Retinal pigment epithelial cell (primary cell): ENCODE results near the gene TMEM164.
"Not testable (repeated sequence)": the region's sequence is repeated elsewhere in the genome, so short reads cannot be mapped to it uniquely, and the experiment has no call there.

ENCODE experiments used
- DNase-seq: peaks from one replicate; pipeline ENCODE4 v3.0.0-alpha.2; 2010; ENCODE audit warnings: low read depth
- H3K4me3 ChIP-seq: 2 replicates; pipeline ENCODE4 v1.5.1; 2011; ENCODE audit warnings: mild to moderate bottlenecking, low read length, control low read depth, moderate library complexity
- TF ChIP-seq, protein P1 (sequence below): conservative IDR thresholded peaks from 2 replicates; pipeline ENCODE4 v1.5.1; 2011; ENCODE audit warnings: low read depth, low read length, control low read depth, inconsistent platforms

Gene TMEM164

DNA sequence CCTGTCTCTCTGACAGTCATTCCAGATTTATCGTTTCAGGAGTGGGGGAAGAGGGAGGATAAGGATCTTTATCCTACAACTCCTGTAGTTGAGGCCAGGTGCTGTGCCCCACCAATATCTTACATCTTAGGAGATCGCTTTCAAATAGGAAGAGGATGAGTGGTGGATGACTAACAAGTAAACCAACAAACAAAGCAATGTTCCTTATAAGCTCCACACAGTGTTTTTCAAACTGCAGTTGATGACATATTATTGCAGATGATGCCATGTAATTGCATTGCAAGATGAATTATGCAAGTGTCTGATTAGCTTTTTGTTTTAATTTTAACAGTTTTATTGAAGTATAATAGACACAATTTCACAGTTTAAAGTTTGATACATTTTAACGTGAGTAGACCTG lies 35.8 kb upstream of the TMEM164 start:
- TF ChIP-seq, protein P1, sequence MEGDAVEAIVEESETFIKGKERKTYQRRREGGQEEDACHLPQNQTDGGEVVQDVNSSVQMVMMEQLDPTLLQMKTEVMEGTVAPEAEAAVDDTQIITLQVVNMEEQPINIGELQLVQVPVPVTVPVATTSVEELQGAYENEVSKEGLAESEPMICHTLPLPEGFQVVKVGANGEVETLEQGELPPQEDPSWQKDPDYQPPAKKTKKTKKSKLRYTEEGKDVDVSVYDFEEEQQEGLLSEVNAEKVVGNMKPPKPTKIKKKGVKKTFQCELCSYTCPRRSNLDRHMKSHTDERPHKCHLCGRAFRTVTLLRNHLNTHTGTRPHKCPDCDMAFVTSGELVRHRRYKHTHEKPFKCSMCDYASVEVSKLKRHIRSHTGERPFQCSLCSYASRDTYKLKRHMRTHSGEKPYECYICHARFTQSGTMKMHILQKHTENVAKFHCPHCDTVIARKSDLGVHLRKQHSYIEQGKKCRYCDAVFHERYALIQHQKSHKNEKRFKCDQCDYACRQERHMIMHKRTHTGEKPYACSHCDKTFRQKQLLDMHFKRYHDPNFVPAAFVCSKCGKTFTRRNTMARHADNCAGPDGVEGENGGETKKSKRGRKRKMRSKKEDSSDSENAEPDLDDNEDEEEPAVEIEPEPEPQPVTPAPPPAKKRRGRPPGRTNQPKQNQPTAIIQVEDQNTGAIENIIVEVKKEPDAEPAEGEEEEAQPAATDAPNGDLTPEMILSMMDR: no peak
- no peak overlapping the region for H3K4me3 ChIP-seq
- no peak for DNase-seq

DNA sequence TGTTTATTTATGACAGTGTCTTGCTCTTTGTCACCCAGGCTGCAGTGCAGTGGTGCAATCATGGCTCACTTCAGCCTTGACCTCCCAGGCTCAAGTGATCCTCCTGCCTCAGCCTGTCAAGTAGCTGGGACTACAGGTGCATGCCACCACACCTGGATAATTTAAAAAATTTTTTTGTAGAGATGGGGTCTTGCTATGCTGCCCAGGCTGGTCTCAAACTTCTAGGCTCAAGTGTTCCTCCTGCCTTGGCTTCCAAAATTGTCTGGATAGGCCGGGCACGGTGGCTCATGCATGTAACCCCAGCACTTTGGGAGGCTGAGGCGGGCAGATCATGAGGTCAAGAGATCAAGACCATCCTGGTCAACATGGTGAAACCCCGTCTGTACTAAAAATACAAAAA lies 32.1 kb upstream of the TMEM164 start:
- DNase-seq, H3K4me3 ChIP-seq: not testable (repeated sequence)

DNA sequence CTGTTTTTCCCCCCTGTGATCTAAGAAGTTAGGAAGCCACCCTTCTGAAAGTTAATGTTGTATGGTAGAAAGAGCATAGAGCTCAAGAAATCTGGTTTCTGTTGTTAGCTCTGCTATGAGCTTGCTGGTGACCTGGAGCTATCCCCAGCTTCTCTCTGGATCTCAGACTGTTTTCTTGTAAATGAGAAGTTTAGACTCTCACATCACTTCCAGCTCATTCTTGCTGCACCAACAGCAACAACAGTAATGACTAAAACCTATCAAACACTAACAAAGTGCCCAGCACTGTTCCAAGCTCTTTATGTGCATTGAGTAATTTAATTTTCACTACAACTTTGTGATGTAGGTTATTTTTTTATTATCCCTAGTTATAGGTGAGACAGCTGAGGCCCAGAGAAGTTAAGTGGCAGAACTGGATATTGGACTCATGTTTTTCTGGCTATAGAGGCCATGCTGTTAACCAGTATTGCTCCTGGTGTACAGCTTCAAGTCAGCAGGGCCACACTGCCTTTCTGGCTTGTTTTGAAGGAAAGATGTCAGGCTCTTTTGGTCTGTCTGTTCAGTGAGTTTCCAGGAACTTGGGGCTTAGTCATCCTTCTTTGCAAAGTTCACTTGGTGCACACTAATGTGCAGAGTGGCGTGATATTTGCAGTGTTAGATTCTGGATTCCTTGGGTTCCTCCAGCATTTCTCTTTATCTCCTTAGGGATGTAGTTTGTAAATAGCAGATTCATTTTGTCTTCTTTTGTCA lies 27.8 kb upstream of the TMEM164 start:
- TF ChIP-seq, protein P1: no peak
- no peak for DNase-seq
- no peak overlapping the region for H3K4me3 ChIP-seq

DNA sequence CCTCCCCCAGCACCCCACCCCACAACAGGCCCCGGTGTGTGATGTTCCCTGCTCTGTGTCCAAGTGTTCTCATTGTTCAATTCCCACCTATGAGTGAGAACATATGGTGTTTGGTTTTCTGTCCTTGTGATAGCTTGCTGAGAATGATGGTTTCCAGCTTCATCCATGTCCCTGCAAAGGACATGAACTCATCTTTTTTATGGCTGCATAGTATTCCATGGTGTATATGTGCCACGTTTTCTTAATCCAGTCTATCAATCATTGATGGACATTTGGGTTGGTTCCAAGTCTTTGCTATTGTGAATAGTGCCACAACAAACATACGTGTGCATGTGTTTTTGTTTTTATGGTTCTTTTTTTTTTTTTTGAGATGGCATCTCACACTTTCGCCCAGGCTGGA lies 17.7 kb upstream of the TMEM164 start:
- not testable (repeated sequence) for H3K4me3 ChIP-seq, DNase-seq

DNA sequence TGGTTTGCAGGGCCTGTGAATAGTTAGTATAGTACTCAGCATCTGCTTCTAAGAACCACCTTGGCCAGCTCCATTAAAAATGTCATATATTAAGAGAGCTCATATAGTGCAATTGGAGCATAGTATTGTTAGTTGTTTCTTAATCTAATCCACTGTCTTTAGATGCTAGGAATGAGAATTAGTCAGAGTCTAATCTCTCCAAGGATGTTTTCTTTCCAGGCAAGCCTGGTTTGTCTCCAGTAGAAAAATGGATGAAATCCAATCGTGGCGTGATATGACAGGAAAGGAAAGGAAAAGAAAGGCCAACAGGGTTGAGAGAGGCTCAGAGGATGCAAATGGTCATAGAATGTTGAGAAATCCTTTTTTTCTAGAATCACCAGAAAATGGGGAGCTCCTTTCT lies 15.0 kb upstream of the TMEM164 start:
- DNase-seq: no peak
- TF ChIP-seq, protein P1: no peak
- no peak overlapping the region for H3K4me3 ChIP-seq

DNA sequence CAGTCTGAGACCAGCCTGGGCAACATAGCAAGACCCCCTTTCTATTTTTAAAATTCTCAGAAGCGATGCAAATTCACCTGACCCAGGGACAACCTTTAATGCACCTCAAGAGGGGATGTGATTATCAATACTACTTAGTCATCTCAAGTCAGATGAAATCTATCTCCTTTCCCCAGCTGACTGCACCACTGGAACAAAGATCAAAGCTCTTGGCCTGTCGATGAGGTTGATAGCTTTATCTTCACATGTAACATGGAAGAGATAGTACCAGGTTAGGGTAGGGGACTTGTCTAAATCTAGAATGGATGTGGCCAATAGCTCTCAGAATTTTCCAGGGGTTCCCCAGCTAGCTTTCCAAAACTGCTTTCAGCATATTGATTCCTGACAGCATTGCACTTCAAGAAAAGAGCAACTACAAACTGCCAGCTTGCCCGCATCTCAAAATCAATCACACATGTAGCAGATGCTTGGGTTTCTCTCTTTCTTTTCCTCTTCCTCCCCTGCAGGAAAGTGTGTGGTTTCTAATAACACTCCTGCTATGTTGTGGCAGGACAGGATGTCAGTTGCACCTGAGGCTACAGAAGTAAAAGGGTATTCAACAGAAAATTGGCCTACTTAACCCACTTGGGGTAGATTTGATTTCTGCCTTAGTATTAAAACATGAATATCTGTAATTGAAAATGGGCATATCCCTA lies 12.2 kb upstream of the TMEM164 start:
- TF ChIP-seq, protein P1: no peak
- H3K4me3 ChIP-seq: no peak overlapping the region
- DNase-seq: no peak

DNA sequence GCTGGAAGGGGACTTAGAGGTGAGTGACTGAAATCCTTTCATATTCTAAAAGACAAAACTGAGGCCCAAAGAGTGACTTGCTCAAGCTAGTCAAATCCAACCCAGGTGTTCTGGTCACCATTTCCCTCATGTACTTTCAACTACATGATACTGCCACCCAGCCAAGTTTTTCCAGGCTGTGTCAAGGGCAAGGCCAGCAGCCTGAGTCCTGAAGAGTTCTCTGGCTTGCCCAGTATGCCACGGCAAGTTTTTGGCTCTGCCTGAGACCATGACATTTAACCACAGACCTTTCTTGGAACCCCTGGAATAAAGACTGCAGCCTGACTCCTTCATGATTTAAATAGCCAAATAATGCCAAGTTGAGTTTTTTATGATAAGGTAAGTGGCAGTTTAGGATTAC lies 10.7 kb upstream of the TMEM164 start:
- TF ChIP-seq, protein P1: no peak
- H3K4me3 ChIP-seq: no peak overlapping the region
- DNase-seq: no peak

DNA sequence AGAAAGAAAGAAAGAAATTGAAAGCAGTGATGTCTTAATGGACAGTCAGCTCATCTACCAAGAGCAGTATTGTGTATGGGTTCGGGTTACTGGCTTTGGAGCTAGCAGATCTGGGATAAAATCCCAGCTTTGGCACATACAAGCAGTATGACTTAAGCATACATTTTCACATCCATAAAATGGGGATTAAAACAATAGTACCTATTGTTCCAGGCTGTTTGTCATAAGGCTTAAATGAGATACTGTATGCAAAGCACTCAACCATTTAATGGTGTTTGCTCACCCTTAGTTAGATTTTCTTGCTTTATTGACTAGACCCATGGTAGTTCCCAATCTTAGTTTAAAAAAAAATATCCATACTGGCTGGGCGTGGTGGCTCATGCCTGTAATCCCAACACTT lies 7.8 kb upstream of the TMEM164 start:
- no peak for DNase-seq
- TF ChIP-seq, protein P1: no peak
- no peak overlapping the region for H3K4me3 ChIP-seq
